HG02981 (cell line): Measurements from ENCODE around the gene CYP2S1.
"Not testable (repeated sequence)": the region's sequence is repeated elsewhere in the genome, so short reads cannot be mapped to it uniquely, and the experiment has no call there.

Experiments
- ATAC-seq: cut with Tn5 transposase; IDR thresholded peaks from one replicate; pipeline ENCODE4 v1.9.1; 2021; ENCODE audit warnings: mild to moderate bottlenecking, moderate library complexity; ENCODE audit not compliant: unreplicated experiment

The CYP2S1 gene

DNA sequence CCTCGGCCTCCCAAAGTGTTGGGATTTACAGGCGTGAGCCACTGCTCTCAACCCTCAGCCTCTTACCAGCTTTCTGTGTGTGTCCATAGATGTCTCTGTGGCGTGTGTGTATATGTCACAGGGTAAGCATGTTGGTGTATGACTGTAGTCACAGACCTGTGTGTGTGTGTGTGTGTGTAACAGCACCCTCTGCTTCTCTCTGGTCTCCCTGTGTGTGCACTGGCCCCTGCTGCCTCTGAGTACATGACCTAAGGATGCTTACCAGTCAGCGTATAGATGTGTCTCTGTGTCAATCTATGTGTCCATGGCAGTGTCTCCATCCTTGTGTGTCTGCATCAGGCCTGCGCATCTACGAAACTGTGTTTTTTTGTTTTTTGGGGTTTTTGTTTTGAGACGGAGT, 31.6 kb downstream of the CYP2S1 start:
- no peak for ATAC-seq

DNA sequence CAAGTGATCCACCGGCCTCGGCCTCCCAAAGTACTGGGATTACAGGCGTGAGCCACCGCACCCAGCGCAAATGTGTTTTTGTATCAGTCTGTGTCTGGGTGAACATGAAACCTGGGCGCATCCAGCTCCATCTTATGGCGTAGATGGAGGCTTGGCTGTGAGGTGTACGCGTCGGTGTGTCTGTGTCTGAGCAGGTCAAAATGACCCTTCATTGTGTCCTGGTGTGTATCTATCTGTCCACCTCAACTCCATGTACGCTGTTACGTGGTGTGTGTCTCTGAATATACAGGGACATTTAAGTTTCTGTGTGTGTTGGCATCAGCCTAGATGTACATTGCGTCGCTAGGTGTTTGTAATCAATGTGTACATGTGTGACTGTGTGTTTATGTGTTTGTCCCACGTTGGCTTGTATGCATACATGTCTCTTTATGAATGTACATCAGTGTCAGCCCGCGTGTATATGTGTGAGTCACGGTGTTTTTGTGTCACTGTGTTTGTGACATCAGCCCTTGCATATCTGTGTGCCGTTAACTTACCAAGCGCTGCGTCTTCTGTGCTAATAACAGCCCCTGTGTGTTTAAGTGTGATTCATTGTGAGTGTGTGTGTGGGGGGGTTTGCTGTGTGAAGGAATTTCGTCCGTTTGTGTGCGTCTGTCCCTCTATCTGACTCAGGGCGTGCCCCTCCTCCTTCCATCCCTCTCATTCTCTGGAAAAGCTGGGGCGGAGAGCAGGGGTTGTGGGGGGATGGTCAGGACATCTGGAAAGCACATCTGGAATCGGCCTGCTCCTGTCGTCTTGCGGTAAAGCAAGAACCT, 32.4 kb downstream of the CYP2S1 start:
- ATAC-seq = no peak

DNA sequence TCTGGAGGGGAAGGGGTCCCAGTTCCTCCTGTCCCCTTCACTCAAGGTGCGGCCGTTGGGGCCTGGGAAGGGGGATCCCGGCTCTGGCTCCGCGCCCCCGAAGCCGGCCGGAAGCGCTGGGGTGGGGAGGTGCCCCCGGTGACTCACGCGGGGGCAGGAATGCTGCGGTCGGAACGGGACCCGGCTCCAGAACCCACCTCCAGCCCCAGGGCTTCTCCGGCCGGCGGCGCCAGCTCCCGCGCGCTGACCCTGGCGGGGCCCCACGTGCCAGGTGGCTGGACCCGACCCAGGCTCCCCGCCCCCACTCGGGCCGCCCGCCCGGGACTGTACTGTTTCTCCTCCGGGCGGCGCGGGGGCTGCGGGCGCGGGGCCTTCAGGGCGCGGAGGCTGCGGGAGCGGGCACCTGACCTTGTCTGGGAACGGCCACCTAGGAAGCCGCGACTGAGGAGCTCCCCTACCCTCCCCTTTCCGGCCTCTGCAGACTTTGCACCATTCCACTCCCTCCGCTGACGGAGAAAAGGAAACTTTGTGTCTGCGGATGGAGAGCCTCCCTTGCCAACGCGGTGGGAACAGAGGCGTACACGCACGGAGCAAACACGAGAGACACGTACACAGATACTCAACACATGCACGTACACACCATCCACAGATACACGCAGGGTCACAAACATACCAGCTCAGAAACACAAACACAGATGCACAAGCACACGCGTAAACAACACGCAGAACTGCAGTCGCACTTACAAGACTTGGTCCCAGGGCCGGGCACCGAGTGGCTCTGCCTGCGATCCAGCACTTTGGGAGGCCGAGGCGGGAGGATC, 33.2 kb downstream of the CYP2S1 start:
- no peak for ATAC-seq

DNA sequence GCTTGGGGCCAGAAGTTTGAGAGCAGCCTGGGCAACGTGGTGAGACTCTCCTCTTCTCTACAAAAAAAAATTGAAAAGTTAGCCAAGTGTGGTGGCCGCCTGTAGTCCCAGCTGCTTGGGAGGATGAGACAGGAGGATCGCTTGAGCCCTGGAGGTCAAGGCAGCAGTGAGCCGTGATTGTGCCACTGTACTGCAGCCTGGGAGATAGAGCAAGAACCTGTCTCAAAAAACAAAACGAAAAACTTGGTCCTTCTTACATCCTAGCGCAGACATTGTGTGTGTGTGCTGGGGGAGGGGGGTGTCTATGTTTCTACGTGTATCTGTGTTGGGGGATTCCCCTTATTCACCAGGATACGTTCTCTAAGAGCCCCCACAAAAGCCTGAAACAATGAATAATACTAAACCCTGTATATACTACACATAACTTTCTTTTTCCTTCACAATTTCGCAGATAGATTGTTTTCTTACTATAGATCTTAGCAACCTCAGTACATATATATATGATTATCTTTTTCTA, 33.9 kb downstream of the CYP2S1 start:
- no peak for ATAC-seq

DNA sequence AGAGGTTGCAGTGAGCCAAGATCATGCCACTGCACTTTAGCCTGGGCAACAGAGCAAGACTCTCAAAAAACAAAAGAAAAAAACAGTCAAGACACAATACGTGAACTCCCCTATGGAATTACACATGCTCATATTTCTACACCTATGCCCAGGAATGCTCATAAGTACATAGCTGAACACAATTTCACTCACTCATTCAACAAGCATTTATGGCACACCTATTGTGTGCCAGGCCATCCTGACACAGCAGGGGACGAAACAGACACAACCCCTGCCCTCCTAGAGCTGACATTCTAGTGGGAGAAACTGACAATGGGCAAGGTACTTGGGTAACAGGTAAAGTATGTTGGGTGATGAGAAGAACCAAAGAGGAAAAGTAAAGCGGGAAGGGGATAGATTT, 35.5 kb downstream of the CYP2S1 start:
- no peak for ATAC-seq

DNA sequence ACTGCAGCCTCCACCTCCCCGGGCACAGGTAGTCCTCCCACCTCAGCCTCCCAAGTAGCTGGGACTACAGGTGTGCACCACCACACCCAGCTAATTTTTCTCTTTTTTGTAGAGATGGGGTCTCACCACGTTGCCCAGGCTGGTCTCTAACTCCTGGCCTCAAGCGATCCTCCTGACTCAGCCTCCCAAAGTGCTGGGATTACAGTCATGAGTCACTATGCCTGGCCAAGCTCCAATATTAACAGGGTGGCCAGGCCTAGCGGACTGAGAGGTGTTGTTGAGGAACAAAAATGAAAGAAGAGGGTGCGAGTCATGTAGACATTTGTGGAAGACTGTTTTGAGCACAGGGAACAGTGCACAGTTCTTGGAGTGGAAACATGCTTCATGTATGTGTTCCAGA, 36.3 kb downstream of the CYP2S1 start:
- not testable (repeated sequence) for ATAC-seq

DNA sequence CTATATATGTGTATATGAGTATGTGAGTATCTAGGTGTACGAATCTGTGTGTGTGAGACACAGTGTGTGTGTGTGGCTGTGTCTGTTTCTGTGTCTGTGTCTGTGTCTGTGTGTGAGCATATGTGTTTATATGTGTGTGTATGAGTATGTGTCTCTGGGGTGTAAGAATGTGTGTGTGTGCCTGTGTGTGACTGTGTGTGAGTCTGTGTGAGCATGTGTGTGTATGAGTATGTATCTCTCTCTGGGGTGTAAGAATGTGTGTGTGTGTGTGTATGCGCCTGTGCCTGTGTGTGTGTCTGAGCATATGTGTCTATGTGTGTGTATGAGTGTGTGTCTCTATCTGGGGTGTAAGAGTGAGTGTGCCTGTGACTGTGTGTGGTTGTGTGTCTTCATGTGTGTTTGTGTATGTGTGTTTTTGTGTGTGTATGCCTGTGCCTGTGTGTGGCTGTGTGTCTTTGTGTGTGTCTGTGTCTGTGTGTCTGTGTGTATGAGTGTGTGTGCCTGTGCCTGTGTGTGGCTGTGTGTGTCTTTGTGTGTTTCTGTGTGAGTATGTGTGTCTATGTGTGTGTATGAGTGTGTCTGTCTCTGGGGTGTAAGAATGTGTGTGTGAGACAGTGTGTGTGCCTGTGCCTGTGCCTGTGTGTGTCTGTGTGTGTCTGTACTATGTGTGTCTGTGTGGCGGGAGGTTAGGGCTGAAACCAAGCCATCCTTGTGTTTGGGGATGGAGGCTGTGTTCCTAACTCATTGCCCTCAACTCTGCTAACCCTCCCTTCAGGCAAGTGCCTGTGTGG, 37.2 kb downstream of the CYP2S1 start:
- ATAC-seq = no peak

DNA sequence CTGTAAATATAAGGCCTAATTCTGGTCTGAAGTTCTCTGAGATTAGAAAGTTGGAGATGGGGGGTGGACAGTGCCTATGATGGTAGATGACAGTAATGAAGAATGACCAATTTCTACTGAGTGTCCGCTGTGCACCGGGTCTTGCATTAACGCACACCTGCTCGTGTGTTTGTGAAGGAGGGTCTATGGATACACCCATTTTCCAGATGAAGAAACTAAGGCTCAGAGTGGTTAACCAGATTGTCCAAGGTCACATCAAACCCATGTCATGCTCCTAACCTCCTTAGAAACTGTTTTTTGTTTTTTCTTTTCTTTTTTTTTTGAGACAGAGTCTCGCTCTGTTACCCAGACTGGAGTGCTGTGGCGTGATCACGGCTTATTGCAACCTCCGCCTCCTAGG, 39.7 kb downstream of the CYP2S1 start:
- ATAC-seq = no peak

DNA sequence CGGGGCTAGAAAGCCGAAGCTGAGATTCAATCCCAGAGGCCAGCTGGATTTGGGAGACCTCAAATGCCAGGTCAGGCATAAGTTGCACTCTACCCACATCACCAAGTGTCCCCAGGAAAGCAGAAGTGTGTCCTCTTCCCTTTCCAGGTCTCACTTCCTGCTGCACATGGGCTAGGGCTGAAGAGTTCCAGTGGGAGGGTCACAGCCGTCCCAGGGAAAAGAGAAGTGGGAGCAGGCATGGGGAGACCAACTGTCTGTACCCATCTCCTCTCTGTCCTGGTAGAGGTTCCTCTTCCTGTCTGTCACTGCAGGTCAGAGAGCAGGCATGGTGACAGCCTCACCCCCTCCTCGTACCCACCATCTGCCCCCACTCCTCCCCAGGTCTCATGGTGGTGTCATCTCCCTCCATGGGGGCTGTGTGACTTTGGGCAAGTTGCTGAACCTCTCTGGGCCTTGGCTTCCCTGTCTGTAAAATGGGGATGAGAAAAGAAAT, 40.8 kb downstream of the CYP2S1 start:
- ATAC-seq = no peak

DNA sequence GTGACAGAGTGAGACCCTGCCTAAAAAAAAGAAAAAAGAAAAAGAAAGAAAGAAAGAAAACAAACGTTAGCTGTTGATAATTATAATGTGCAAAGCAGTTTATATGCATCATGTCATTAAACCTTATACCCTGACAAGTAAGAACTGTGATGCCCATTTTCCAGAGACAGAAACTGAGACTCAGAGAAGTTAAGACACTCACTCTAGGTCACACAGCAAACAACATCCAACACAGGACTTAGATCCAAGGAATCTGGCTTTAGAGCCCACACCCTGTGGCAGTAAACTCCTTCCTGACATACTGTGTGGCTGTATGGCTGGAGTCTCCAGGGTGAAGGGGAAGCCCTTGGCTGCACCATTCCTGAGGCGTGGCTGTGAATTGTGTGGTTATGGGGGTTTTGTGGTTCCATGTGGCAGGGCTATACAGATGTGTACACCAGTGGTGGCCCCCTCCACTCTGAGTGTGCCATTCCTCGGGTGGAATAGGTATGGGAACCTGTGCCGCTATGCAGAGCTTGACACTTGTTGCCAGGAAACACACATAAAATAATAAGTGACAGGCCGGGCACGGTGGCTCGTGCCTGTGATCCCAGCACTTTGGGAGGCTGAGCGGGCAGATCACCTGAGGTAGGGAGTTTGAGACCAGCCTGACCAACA, 41.6 kb downstream of the CYP2S1 start:
- ATAC-seq = no peak

DNA sequence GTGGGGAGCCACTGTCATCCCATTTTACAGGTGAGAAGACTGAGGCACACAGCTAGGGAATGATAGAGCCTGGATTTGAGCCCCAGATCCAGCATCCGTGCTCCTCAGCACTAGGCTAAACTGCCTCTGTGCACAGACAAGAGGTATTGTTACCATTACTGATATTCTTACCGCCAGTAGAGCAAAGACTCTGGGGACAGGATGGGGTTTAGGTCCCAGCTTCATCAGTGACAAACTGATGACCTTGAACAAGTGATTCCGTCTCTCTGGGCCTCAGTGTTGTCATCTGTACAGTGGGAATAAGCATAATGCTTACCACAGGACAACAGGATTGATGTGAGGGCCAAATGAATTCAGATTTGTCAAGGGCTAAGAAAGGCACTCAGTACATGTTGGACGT, 42.5 kb downstream of the CYP2S1 start:
- no peak for ATAC-seq

DNA sequence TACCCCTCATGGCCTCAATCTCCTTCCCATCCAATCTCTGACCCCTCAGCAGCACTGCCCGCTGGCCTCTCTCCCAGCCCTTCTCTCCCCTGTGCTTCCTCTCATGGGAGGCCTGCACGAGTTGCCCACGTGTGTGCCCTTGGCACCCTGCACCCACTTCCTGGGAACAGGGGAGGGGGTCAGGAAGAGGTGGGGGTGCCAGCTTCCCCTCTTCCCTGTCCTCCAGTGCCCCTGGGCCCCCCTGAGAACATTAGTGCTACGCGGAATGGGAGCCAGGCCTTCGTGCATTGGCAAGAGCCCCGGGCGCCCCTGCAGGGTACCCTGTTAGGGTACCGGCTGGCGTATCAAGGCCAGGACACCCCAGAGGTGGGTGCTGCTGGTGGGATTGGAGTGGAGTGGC, 45.2 kb downstream of the CYP2S1 start:
- no peak for ATAC-seq

DNA sequence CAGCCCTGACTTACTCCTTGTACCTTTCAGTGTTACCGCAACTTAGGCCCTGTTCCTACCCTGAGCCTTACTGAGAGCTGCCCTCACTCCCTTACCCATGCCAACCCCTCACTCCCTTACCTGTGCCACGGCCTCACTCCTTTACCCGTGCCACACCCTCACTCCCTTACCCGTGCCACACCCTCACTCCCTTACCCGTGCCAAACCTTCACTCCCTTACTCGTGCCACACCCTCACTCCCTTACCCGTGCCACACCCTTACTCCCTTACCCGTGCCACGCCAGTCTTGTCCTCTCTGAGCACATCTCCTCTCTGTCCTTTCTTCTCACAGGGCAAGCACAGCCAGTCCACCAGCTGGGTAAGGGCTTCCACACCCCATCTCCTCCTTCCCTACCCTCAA, 46.3 kb downstream of the CYP2S1 start:
- no peak for ATAC-seq

DNA sequence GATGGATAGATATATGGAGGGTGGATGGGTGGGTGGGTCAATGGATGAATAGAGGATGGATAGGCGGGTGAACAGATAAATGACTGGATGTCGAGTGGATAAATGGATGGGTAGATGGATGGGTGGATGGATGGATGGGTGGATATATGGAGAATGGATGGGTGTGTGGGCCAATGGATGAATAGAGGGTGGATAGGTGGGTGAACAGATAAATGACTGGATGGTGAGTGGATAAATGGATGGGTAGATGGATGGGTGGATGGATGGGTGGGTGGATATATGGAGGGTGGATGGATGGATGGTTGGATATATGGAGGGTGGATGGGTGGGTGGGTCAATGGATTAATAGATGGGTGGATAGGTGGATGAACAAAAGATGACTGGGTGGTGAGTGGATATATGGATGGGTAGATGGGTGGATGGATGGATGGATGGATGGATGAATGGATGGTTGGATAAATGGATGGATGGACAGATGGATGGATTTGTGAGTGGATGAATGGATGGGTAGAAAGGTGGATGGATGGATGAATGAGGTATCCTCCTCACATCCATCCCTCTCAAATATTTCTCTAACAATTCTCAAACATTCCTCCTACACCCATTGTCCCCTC, 47.0 kb downstream of the CYP2S1 start:
- ATAC-seq = no peak

DNA sequence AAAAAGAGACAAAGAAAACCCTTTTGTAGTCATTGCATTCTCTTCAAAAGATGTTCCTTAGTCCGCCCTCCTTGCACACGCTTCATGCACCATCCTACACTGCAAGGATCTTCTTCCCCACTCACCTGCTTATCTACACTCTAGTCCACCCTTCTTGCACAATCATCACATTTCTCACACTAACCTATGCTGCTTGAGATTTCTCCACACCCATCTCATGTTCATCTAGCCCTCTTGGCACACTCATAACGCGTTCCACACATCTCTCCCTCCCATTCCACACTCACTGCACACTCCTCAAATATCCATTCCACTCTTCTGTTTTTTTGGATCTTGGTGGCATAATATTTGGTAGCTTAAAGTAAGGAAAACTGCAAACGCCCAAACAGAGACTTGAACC, 48.8 kb downstream of the CYP2S1 start:
- ATAC-seq = no peak

DNA sequence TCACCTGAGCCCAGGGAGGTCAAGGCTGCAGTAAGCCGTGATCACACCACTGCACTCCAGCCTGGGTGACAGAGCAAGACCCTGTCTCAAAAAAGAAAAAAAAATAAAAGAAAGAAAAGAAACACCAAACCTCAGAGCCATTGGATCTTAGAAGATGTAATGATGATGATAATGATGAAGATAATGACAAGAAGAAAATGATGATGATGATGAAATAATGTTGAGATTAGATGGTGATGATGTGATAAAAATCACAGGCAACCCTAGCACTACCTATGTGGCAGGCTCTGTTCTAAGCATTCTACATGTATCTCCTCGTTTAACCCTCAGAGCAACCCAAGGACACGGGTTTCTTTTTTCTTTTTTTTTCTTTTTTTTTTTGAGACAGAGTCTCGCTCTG, 51.1 kb downstream of the CYP2S1 start:
- ATAC-seq = no peak

DNA sequence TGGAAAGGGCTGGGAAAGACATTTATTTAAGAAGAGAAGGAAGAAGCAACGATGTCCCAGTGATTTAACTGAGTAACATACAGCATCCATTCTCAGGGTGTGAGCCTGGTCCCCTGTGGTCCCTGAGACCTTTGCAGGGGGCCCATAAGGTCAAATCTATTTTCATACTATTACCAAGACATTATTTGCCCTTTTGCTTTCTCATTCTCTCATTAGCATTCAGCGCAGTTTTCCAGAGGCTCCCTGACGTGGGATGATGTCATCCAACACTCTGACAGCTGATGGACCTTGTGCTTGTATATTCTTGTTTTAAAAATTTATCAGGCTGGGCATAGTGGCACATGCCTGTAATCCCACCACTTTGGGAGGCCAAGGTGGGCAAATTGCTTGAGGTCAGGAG, 52.8 kb downstream of the CYP2S1 start:
- ATAC-seq = no peak

DNA sequence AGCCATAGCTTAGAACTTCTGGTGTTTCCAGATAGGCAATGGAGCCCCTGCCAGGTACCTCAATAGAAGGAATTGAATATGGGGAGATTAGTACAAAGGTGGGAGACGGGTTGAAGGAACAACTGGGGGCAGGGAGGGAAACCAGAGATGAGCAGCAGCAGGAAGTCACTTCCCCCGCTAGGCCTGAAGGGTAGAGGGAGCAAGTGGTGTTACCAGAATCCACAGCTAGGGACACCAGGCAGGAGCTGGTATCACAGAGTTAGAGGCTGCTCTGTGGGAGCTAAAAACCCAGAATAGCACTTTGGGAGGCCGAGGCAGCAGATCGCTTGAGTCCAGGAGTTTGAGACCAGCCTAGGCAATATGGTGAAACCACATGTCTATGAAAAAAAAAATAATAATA, 55.9 kb downstream of the CYP2S1 start:
- ATAC-seq = no peak

DNA sequence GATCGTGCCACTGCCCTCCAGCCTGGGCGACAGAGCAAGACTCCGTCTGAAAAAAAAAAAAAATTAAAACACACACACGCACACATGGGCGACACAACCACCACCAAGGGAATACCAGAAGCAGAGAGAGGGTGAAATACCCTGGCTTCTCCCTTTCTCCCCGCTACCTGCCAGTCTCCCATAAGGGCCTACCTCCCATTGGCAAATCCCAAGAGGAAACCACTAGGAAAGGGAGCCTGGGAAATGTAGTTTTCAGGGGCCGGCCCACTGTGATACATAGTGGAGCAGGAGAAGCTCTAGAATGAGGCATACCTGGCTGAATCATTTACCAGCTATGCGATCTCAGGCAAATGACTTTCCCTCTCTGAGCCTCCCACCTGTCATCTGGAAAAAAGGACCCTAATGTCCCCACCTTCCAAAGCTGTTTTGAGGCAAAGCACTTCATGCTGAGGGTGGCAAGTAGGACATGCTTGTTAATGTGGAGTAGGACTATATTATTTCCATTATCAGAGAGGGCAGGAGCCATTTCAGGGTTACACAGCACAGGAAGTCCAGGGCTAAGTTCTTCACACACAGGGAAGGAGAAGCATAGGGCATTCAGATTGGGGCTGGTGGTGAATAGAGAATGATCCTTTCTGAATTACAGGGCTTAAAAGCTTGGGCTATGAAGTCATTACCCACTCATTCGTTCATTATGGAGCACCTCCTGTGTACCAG, 56.8 kb downstream of the CYP2S1 start:
- ATAC-seq = no peak

DNA sequence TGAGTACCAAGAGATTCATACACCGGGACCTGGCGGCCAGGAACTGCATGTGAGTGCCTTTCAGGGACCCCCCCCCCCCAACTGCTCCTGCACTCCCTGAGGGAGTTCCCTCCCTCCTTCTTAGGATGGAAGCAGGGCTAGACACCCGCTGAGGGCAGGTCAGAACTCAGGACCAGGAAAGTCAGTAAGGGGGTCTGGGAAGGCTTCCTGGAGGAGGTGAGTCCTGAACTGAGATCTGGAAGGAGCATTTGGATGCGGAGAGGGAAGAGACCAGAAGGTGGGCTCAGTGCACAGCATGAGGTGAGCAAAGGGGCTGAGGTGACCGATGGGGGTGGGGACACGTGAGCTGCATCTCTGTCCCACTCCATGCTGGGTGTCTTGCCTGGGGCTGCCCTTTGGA, 60.6 kb downstream of the CYP2S1 start:
- no peak for ATAC-seq
